AG04450 (cell line): ENCODE data around the gene CD3G. TPM values are rescaled to one million over a fixed set of nuclear protein-coding genes. Genes with fewer than 3 reads are reported as not detected.

Experiments used
- CTCF ChIA-PET: fragments of 300-600, 350-600 bp; formaldehyde crosslinking; extraction: SDS; loops from one replicate; lab custom pipeline; 2022; ENCODE audit warnings: antibody characterized with exemption, inconsistent platforms; lab: Charles Lee
- POLR2A ChIA-PET: fragments of 350-600 bp; formaldehyde crosslinking; extraction: SDS; loops from one replicate; lab custom pipeline; 2021; ENCODE audit warnings: antibody characterized with exemption, inconsistent platforms; lab: Yijun Ruan, JAX
- DNase-seq: peaks from one replicate; pipeline ENCODE4 v3.0.0-alpha.2; 2011; ENCODE audit warnings: low read depth, low spot score
- H3K27ac ChIP-seq: one replicate; pipeline ENCODE4 v1.5.1; 2012; ENCODE audit warnings: low read depth, low read length, control low read depth
- H3K27me3 ChIP-seq: one replicate; pipeline ENCODE4 v1.6.0; 2012; ENCODE audit warnings: low read length; ENCODE audit not compliant: control insufficient read depth, insufficient read depth
- H3K4me3 ChIP-seq: 2 replicates; pipeline ENCODE4 v1.5.1; 2011; ENCODE audit warnings: mild to moderate bottlenecking, low read depth, low read length, control low read depth
- H3K9me3 ChIP-seq: 2 replicates; pipeline ENCODE4 v1.5.1; 2012; ENCODE audit warnings: low read length; ENCODE audit not compliant: control insufficient read depth, insufficient read depth
- polyA plus RNA-seq: library from polyadenylated mRNA; depleted of rRNA; stranded (reverse); fragments of >200 nt; gene quantifications from 2 replicates; pipeline ENCODE4 v1.2.3, GENCODE V29; 2011
- TF ChIP-seq, protein P1 (sequence below): IDR thresholded peaks from 2 replicates; pipeline ENCODE4 v1.5.1; 2011; ENCODE audit warnings: low read depth, low read length, control low read depth, inconsistent platforms

Gene CD3G
- polyA plus RNA-seq, 1 experiment, result not detected

DNA sequence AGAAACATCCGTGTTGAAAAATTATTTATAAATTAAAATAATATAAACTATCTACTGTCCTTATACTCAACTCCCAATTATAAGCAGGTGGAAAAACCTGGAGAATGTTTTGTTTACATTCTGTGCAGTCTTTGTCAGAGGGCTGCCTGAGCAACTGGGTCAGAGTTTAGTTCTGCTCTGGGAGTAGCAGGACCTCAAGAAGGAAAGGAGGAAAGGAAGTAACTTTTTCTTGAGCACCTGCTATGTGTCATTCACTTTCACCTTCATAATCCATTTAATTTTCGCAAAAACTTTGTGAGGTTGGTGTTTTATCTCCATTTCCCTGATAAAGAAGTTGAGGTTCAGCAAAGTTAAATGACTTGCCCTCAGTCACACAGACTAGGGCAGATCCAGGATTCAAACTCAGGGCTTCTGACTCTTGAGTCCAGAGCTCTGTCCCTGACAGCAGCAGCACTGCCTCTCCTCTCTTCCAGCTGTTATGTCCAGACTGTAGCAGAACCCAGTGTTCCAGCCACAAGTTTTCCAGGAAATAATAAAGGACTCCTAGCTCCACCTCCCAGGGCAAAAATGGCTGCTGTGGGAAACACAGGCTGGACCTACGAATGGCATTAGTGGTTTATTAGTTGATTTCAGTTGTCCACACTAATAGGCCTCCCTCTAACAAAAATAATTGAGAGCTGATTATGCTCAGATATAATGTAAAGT is 33.2 kb upstream of the CD3G start:
- TF ChIP-seq, protein P1, sequence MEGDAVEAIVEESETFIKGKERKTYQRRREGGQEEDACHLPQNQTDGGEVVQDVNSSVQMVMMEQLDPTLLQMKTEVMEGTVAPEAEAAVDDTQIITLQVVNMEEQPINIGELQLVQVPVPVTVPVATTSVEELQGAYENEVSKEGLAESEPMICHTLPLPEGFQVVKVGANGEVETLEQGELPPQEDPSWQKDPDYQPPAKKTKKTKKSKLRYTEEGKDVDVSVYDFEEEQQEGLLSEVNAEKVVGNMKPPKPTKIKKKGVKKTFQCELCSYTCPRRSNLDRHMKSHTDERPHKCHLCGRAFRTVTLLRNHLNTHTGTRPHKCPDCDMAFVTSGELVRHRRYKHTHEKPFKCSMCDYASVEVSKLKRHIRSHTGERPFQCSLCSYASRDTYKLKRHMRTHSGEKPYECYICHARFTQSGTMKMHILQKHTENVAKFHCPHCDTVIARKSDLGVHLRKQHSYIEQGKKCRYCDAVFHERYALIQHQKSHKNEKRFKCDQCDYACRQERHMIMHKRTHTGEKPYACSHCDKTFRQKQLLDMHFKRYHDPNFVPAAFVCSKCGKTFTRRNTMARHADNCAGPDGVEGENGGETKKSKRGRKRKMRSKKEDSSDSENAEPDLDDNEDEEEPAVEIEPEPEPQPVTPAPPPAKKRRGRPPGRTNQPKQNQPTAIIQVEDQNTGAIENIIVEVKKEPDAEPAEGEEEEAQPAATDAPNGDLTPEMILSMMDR, result no peak
- no peak overlapping the region for H3K27ac ChIP-seq
- CTCF ChIA-PET, result interaction anchor here (1.2 kb wide), 1 partner anchor 258 kb away, joined by 3 read pairs; no protein-coding TSS in a partner anchor
- peaks cover 21% of the 10 kb centered on the region for H3K27me3 ChIP-seq
- H3K9me3 ChIP-seq, result no peaks in the 10 kb centered on the region
- no peak overlapping the region for H3K4me3 ChIP-seq
- POLR2A ChIA-PET, result no interaction called here
- DNase-seq, result no peak

DNA sequence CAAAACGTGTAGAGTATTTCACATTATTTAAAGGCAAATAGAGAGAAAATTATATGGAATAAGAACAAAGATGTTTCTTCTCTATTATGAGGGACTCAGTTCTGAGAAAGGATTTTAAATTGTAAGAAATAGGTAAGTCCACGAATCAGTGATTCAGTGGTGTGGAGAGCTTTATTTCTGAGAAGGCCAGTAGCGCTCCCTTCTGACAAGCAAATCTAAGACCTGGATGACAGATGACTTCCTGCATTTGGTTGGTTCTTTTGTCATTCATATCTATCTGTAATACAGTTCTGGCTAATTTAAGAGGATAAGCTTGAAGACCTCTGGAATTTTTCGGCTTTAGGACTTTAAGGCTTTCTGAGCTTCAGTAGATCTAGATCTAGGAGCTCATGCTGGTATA is 32.6 kb upstream of the CD3G start:
- H3K4me3 ChIP-seq, result no peak overlapping the region

DNA sequence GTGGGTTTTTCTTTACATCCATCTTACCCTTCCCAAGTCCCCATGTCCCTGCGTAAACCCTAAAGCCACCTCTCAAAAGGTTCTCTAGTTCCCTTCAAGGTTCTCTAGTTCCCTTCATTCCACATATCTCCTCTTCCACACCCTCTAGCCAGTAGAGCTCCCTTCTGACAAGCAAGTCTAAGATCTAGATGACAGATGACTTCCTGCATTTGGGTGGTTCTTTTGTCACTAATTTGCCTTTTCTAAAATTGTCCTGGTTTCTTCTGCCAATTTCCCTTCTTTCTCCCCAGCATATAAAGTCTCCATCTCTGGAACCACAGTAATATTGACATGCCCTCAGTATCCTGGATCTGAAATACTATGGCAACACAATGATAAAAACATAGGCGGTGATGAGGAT is 31.8 kb upstream of the CD3G start:
- CTCF ChIA-PET, result interaction anchor here (1.2 kb wide), 1 partner anchor 259 kb away, joined by 3 read pairs; no protein-coding TSS in a partner anchor
- Histone ChIP-seq H3K27me3 (peaks cover 21% of the 10 kb centered on the region), H3K27ac (no peak overlapping the region), H3K4me3 (no peak overlapping the region), H3K9me3 (no peaks in the 10 kb centered on the region)
- POLR2A ChIA-PET, result no interaction called here
- TF ChIP-seq, protein P1, result no peak
- no peak for DNase-seq

More for the DNA sequence above, 32.6 kb upstream of the CD3G start:
- ChIA-PET POLR2A (no interaction called here), CTCF (interaction anchor here (1.2 kb wide), 1 partner anchor 258 kb away, joined by 3 read pairs; no protein-coding TSS in a partner anchor)
- Histone ChIP-seq H3K27me3 (peaks cover 21% of the 10 kb centered on the region), H3K9me3 (no peaks in the 10 kb centered on the region), H3K27ac (no peak overlapping the region)
- DNase-seq, result no peak
- TF ChIP-seq, protein P1, result no peak

DNA sequence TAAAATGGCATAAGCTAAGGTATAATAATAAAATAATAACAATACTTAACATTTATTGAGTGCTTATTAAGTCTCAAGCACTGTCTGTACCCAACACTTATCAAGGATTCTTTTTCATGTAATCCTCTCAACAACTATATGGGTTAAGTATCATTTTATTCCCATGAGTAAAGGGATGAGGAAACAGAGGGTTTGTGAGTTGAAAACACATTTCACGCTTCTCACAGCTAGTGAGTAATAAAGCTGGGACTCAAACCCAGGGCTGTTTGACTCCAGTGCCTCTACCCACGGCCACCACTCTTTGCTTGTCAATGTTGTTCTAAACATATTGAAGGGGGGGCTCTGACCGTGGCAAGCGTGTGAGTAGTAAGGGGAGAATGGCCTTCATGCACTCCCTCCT is 30.9 kb upstream of the CD3G start:
- POLR2A ChIA-PET, result no interaction called here
- peaks cover 21% of the 10 kb centered on the region for H3K27me3 ChIP-seq
- TF ChIP-seq, protein P1, result no peak
- no peak for DNase-seq
- CTCF ChIA-PET, result no interaction called here
- no peak overlapping the region for H3K27ac ChIP-seq
- no peaks in the 10 kb centered on the region for H3K9me3 ChIP-seq
- H3K4me3 ChIP-seq, result no peak overlapping the region

DNA sequence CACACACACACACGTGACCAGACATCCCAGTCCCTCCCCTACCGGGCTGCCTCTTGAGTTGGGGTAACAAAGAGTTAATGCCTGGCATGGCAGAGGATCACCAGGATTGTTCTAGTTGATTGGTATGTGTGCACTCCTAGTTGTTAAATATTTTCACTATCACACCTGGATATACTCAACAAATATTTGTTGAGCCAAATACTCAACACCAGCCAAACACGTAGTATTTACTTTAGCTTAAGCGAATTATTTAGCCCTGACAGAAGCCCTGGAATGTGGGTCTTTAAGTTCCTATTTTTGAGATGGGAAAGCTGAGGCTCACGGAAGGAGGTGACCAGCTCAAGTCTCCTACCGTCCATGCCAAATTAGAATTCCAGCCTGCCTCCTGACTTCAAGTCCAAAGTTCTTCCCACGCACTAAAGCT is 29.1 kb upstream of the CD3G start:
- CTCF ChIA-PET, result interaction anchor here (1.5 kb wide), 1 partner anchor 19 kb away, joined by 4 read pairs; no protein-coding TSS in a partner anchor
- Histone ChIP-seq H3K9me3 (no peaks in the 10 kb centered on the region), H3K4me3 (no peak overlapping the region), H3K27ac (no peak overlapping the region), H3K27me3 (peaks cover 21% of the 10 kb centered on the region)
- POLR2A ChIA-PET, result no interaction called here
- DNase-seq, result no peak
- TF ChIP-seq, protein P1, result no peak
